ENCODE measurements around the gene CNOT8. TPM values are rescaled to one million over a fixed set of nuclear protein-coding genes. Genes with fewer than 3 reads are reported as not detected.
"Not testable (repeated sequence)": the region's sequence is repeated elsewhere in the genome, so short reads cannot be mapped to it uniquely, and the experiment has no call there.

Gene CNOT8
- total RNA-seq, 1 donor from 2014 or later = 45.6 TPM

DNA sequence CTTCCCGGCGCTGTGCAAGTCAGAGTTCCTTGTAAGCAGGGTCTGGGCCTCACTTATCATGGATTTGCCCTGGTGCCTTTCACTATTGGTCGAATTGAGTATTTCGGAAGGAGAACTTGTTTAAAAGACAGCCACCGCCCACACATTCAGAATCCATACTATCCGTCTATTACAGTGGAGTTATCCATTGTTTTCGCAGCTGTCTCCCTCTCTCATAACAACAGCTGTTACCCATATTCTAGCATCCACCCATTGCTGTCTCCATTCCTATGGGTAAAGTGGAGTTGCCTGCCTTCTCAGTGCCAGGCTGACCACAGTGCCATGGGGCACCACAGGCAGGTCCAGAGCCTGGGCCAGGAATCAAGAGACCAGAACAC is 28.2 kb upstream of the CNOT8 start:
- no peaks in the 10 kb centered on the region for H3K79me2 ChIP-seq (ENCODE audit: insufficient read depth, low read length)
- H3K4me3 ChIP-seq (ENCODE audit: insufficient read depth, low read depth, low read length) = no peak overlapping the region
- H3K9ac ChIP-seq (ENCODE audit: low read length) = no peak overlapping the region
- Mint-ChIP-seq H3K4me1 (ENCODE audit: low read depth, unreplicated experiment) (peaks cover 12% of the 10 kb centered on the region), H3K27me3 (ENCODE audit: low read depth, unreplicated experiment) (no peaks in the 10 kb centered on the region), H3K4me3 (ENCODE audit: unreplicated experiment) (peak overlapping the region; percentile 61), H3K36me3 (ENCODE audit: low read depth, unreplicated experiment) (peaks cover 11% of the 10 kb centered on the region), H3K9me3 (ENCODE audit: unreplicated experiment) (no peaks in the 10 kb centered on the region), H3K27ac (ENCODE audit: unreplicated experiment) (no peak overlapping the region)
- H3K36me3 ChIP-seq (ENCODE audit: insufficient read depth, low read length) = no peaks in the 10 kb centered on the region
- H3K9me3 ChIP-seq (ENCODE audit: insufficient read depth, low read depth, low read length) = no peaks in the 10 kb centered on the region
- peak overlapping the region; percentile 27 for H3K4me2 ChIP-seq (ENCODE audit: low read length)
- H4K20me1 ChIP-seq (ENCODE audit: insufficient read depth, low read length) = peaks cover 7% of the 10 kb centered on the region
- no peak for TF ChIP-seq EZH2 (IDR thresholded peaks at IDR 0.05; ENCODE audit: insufficient read depth, low read length)
- TF ChIP-seq CTCF (IDR thresholded peaks at IDR 0.05; ENCODE audit: insufficient read depth, low read depth, low read length) = no peak
- peak overlapping the region; percentile 9 for H3K27ac ChIP-seq (ENCODE audit: low read depth, low read length)
- H2AFZ ChIP-seq (ENCODE audit: low read depth, low read length) = no peak overlapping the region
- DNase-seq (ENCODE audit: low read depth) = no peak
- no peak for FAIRE-seq
- H3K4me1 ChIP-seq (ENCODE audit: insufficient read depth, low read length) = peaks cover 16% of the 10 kb centered on the region
- H3K27me3 ChIP-seq (ENCODE audit: insufficient read depth, low read length) = no peaks in the 10 kb centered on the region

DNA sequence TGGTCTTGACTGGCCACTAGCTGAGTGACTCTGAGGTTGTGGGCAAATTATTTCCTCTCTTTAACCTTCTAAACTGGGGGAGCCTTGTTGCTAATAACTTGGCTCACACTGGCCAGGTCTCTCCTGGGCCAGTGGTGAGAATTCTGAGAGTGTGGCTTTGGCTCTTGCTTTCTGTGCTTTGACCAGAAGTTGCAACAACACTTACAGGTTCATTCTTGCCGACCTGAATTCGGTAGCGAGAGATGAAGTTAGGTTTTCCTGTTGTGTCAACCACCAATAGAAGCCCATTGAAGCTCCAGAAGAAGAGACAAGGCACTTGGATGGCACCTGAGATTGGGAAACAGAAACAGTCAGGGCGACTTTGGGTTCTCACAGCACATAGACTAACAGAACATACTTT is 27.8 kb upstream of the CNOT8 start:
- Histone ChIP-seq H3K27me3 (ENCODE audit: insufficient read depth, low read length) (no peaks in the 10 kb centered on the region), H3K4me3 (ENCODE audit: insufficient read depth, low read depth, low read length) (no peak overlapping the region), H3K4me2 (ENCODE audit: low read length) (no peak overlapping the region), H3K9ac (ENCODE audit: low read length) (no peak overlapping the region), H3K36me3 (ENCODE audit: insufficient read depth, low read length) (no peaks in the 10 kb centered on the region), H2AFZ (ENCODE audit: low read depth, low read length) (no peak overlapping the region), H4K20me1 (ENCODE audit: insufficient read depth, low read length) (peaks cover 7% of the 10 kb centered on the region), H3K4me1 (ENCODE audit: insufficient read depth, low read length) (peaks cover 18% of the 10 kb centered on the region), H3K27ac (ENCODE audit: low read depth, low read length) (no peak overlapping the region), H3K79me2 (ENCODE audit: insufficient read depth, low read length) (no peaks in the 10 kb centered on the region), H3K9me3 (ENCODE audit: insufficient read depth, low read depth, low read length) (no peaks in the 10 kb centered on the region)
- no peak overlapping the region for H3K27ac Mint-ChIP-seq (ENCODE audit: unreplicated experiment)
- H3K4me1 Mint-ChIP-seq (ENCODE audit: low read depth, unreplicated experiment) = peaks cover 15% of the 10 kb centered on the region
- no peak for TF ChIP-seq CTCF (IDR thresholded peaks at IDR 0.05; ENCODE audit: insufficient read depth, low read depth, low read length)
- no peak for TF ChIP-seq EZH2 (IDR thresholded peaks at IDR 0.05; ENCODE audit: insufficient read depth, low read length)
- H3K36me3 Mint-ChIP-seq (ENCODE audit: low read depth, unreplicated experiment) = peaks cover 11% of the 10 kb centered on the region
- H3K27me3 Mint-ChIP-seq (ENCODE audit: low read depth, unreplicated experiment) = no peaks in the 10 kb centered on the region
- FAIRE-seq (no peak), DNase-seq (ENCODE audit: low read depth) (no peak)
- no peaks in the 10 kb centered on the region for H3K9me3 Mint-ChIP-seq (ENCODE audit: unreplicated experiment)
- H3K4me3 Mint-ChIP-seq (ENCODE audit: unreplicated experiment) = no peak overlapping the region

- no peak for DNase-seq (ENCODE audit: low read depth)
- no peaks in the 10 kb centered on the region for H3K36me3 ChIP-seq (ENCODE audit: insufficient read depth, low read length)
- no peak overlapping the region for H3K27ac Mint-ChIP-seq (ENCODE audit: unreplicated experiment)
- no peaks in the 10 kb centered on the region for H3K9me3 Mint-ChIP-seq (ENCODE audit: unreplicated experiment)
- H3K9ac ChIP-seq (ENCODE audit: low read length) = no peak overlapping the region
- no peak overlapping the region for H3K4me3 ChIP-seq (ENCODE audit: insufficient read depth, low read depth, low read length)
- no peak overlapping the region for H2AFZ ChIP-seq (ENCODE audit: low read depth, low read length)
- no peak overlapping the region for H3K4me3 Mint-ChIP-seq (ENCODE audit: unreplicated experiment)
- peaks cover 18% of the 10 kb centered on the region for H3K4me1 ChIP-seq (ENCODE audit: insufficient read depth, low read length)
- H3K4me1 Mint-ChIP-seq (ENCODE audit: low read depth, unreplicated experiment) = peaks cover 15% of the 10 kb centered on the region
- peaks cover 7% of the 10 kb centered on the region for H4K20me1 ChIP-seq (ENCODE audit: insufficient read depth, low read length)
- no peak overlapping the region for H3K4me2 ChIP-seq (ENCODE audit: low read length)
- H3K36me3 Mint-ChIP-seq (ENCODE audit: low read depth, unreplicated experiment) = peaks cover 11% of the 10 kb centered on the region
- no peaks in the 10 kb centered on the region for H3K79me2 ChIP-seq (ENCODE audit: insufficient read depth, low read length)
- H3K9me3 ChIP-seq (ENCODE audit: insufficient read depth, low read depth, low read length) = no peaks in the 10 kb centered on the region
- H3K27ac ChIP-seq (ENCODE audit: low read depth, low read length) = no peak overlapping the region
- no peaks in the 10 kb centered on the region for H3K27me3 Mint-ChIP-seq (ENCODE audit: low read depth, unreplicated experiment)
- no peaks in the 10 kb centered on the region for H3K27me3 ChIP-seq (ENCODE audit: insufficient read depth, low read length)
- TF ChIP-seq CTCF (IDR thresholded peaks at IDR 0.05; ENCODE audit: insufficient read depth, low read depth, low read length) (no peak), EZH2 (IDR thresholded peaks at IDR 0.05; ENCODE audit: insufficient read depth, low read length) (no peak)
- FAIRE-seq = no peak
Measured at GRCh38 chr5:154831451-154831850, 27.0 kb upstream of the CNOT8 start.

- H3K9me3 Mint-ChIP-seq (ENCODE audit: unreplicated experiment); DNase-seq (ENCODE audit: low read depth); H2AFZ ChIP-seq (ENCODE audit: low read depth, low read length); H3K27ac ChIP-seq (ENCODE audit: low read depth, low read length); H3K27me3 Mint-ChIP-seq (ENCODE audit: low read depth, unreplicated experiment); H3K27ac Mint-ChIP-seq (ENCODE audit: unreplicated experiment); H3K9me3 ChIP-seq (ENCODE audit: insufficient read depth, low read depth, low read length); H3K36me3 ChIP-seq (ENCODE audit: insufficient read depth, low read length); H4K20me1 ChIP-seq (ENCODE audit: insufficient read depth, low read length); H3K27me3 ChIP-seq (ENCODE audit: insufficient read depth, low read length); H3K9ac ChIP-seq (ENCODE audit: low read length); H3K4me2 ChIP-seq (ENCODE audit: low read length); H3K79me2 ChIP-seq (ENCODE audit: insufficient read depth, low read length); H3K4me3 ChIP-seq (ENCODE audit: insufficient read depth, low read depth, low read length); H3K4me3 Mint-ChIP-seq (ENCODE audit: unreplicated experiment); FAIRE-seq: not testable (repeated sequence)
- peaks cover 15% of the 10 kb centered on the region for H3K4me1 Mint-ChIP-seq (ENCODE audit: low read depth, unreplicated experiment)
- peaks cover 17% of the 10 kb centered on the region for H3K36me3 Mint-ChIP-seq (ENCODE audit: low read depth, unreplicated experiment)
- peaks cover 18% of the 10 kb centered on the region for H3K4me1 ChIP-seq (ENCODE audit: insufficient read depth, low read length)
Measured at GRCh38 chr5:154832804-154833203, 25.6 kb upstream of the CNOT8 start.
